GM19035 (cell line): ENCODE measurements around the gene CACNG5.
"Not testable (repeated sequence)": the region's sequence is repeated elsewhere in the genome, so short reads cannot be mapped to it uniquely, and the experiment has no call there.

Source experiments
- ATAC-seq: cut with Tn5 transposase; IDR thresholded peaks from one replicate; pipeline ENCODE4 v1.9.1; 2021; ENCODE audit not compliant: unreplicated experiment

The CACNG5 gene

GRCh38 chr17:66903296-66903695, 68.4 kb downstream of the CACNG5 start:
- not testable (repeated sequence) for ATAC-seq

- ATAC-seq: no peak
Measured at GRCh38 chr17:66903781-66904180, 68.9 kb downstream of the CACNG5 start.

- no peak for ATAC-seq
Measured at GRCh38 chr17:66904760-66905624, 70.1 kb downstream of the CACNG5 start.

GRCh38 chr17:66906321-66907278, 71.7 kb downstream of the CACNG5 start:
- no peak for ATAC-seq

GRCh38 chr17:66909804-66910373, 75.0 kb downstream of the CACNG5 start:
- ATAC-seq: no peak

GRCh38 chr17:66910651-66911285, 75.9 kb downstream of the CACNG5 start:
- no peak for ATAC-seq

- ATAC-seq: no peak
Measured at GRCh38 chr17:66915204-66915611, 80.3 kb downstream of the CACNG5 start.

- ATAC-seq: no peak
Measured at GRCh38 chr17:66915792-66916191, 80.9 kb downstream of the CACNG5 start.

- no peak for ATAC-seq
Measured at GRCh38 chr17:66916946-66917345, 82.0 kb downstream of the CACNG5 start.

- ATAC-seq: no peak
Measured at GRCh38 chr17:66918896-66919295, 84.0 kb downstream of the CACNG5 start.

- no peak for ATAC-seq
Measured at GRCh38 chr17:66920435-66920834, 85.5 kb downstream of the CACNG5 start.

GRCh38 chr17:66920950-66921349, 86.0 kb downstream of the CACNG5 start:
- no peak for ATAC-seq

GRCh38 chr17:66923886-66924285, 89.0 kb downstream of the CACNG5 start:
- no peak for ATAC-seq

- ATAC-seq: no peak
Measured at GRCh38 chr17:66925811-66926500, 91.0 kb downstream of the CACNG5 start.

- ATAC-seq: no peak
Measured at GRCh38 chr17:66928949-66929348, 94.0 kb downstream of the CACNG5 start.

- ATAC-seq: no peak
Measured at GRCh38 chr17:66929591-66929990, 94.7 kb downstream of the CACNG5 start.

- no peak for ATAC-seq
Measured at GRCh38 chr17:66930933-66931332, 96.0 kb downstream of the CACNG5 start.

- ATAC-seq: no peak
Measured at GRCh38 chr17:66932311-66932710, 97.4 kb downstream of the CACNG5 start.

- no peak for ATAC-seq
Measured at GRCh38 chr17:66934040-66934439, 99.1 kb downstream of the CACNG5 start.
